NCI-H2029 treated with DMSO at 0.1 percent for 48 hours (cell line): Measurements from ENCODE around the gene IQSEC3.
A peak's percentile ranks its signal among the peaks of the same experiment; 100 is the strongest.

Experiments used
- DNase-seq: peaks from one replicate; lab custom pipeline; 2025; lab: John Stamatoyannopoulos, UW

The IQSEC3 gene

GRCh38 chr12:163406-163986 is 96.9 kb downstream of the IQSEC3 start:
- DNase-seq: no peak

GRCh38 chr12:164207-164606 is 97.6 kb downstream of the IQSEC3 start:
- no peak for DNase-seq

DNA sequence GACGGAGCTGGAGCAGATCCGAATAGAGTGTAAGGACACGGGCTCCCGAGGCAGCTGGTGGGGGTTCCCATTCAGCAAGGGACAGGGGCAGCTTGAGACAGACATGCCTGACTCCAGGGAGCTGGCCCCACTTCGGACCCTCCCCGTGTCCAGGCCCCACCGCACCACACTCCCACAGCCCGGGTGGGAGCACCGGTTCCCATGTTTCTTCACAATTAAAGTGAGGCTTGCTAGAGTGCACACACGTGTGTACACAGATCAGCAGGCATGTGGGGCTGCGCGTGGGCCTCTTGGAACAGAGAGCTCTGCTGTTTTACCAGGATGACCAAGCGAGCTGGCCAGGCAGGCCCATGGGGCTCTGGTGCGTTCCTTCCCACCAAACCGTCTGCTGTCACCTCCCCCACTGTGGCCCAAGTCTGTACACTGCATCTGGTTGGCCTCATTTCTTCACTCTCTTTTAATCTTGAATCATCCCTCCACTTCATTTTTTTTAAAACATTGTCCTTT is 99.3 kb downstream of the IQSEC3 start:
- no peak for DNase-seq

DNA sequence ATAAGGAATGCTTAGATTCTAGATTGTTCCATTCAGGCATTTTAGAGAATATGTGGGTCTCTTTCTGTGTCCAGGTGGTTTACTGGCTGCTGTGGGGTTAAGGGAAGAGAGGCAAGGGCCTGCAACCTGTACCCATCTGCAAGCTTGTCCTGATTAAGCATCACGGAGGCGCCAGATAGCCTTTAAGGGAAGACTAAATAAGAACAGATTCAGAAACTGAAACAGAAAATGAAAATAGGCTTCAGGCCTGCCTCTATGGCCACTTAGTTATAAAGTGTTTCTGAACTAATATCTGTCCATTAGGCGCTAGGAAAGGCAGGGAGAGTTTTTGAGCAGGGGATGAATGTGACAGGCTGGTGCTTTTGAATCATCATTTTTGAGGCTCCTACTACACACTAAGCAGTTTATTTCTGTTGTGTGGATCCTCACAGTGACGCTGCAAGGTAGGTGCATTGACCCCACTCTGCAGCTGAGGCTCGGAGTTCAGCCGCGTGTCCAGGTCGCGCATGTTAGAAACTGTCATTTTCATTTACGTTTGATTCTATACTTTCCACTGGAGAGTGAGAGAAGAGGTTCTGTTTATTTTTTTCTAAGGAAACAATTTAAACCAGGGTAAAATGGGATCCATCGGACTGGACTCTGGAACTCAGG is 100.0 kb downstream of the IQSEC3 start:
- no peak for DNase-seq

GRCh38 chr12:167959-168600 is 101.5 kb downstream of the IQSEC3 start:
- no peak for DNase-seq

DNA sequence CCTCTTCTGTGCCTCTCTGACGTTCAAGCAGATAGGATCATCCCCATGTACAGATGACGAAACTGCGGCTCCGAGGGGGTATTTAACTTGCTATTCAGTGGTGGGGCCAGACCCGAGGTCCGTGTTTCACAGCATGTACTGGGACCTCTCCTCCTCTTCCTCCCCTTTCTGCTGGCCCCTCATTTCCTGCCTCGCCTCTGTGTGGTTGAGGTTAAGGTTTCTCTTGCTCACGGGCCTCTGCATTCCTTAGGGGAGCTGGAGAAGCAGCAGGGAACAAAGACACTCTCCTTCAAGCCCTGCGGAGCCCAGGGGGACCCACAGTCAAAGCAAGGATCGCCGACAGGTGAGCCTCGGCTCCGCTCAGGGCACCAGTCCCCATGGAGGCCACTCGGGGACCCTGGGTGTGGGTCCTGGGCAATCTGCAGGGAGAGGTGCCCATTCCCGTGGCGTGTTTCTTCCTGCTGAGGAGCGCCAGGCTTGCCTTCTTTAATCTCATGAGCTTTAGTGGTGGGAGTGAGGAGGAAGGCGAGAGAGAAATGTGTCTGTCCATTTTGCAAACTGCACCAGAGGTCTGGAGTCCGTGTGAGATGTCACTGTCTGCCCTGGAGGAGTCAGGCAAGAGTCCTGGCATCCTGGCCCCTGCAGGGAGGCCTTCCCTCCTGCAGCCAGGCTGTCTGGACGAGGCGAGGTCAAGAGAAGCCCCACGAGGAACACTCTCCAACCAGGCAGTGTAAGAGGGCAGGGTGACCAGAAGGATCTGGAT is 102.4 kb downstream of the IQSEC3 start:
- no peak for DNase-seq

DNA sequence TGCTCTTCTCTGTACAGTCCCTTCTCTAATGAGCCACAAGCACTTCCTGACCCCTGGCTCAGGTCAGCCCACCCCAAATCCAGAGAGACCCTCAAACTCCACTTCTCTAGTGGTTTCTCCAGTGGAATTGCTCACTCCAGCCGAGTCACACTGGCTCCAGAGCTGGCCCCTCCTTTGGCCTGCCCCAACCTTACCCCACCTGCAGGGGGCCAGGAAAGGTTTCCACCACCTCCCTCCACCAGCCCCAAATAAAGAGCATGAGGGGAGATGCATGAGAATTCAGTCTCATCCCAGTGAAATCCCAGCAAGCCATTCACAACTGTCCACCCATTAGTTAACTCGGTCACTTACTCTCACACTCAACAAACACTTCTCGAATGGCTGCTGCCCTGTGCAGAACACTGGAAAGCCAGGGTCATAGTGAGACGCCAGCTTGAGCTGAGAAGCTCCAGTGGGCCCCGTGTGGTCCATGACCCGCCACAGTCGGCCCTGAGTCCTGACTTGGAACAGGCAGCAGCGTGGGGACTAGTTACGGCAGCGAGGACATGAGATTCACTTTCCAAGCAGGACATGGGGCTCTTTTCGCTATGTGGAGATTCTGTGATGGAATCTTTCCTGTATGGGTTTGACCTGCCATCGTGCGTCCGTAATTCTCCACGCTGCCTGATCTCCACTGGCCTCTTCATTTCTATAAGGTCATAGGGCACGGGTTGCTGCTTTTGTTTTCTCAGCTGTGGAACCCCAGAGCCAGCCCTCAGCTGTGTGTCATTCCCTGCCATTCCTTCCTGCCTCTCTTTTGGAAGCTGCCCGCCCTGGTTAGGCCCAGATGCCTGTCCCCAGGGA is 103.2 kb downstream of the IQSEC3 start:
- DNase-seq: no peak

- DNase-seq: no peak
Observed at GRCh38 chr12:170371-171225, 104.0 kb downstream of the IQSEC3 start.

- no peak for DNase-seq
Observed at GRCh38 chr12:171276-171675, 104.7 kb downstream of the IQSEC3 start.

DNA sequence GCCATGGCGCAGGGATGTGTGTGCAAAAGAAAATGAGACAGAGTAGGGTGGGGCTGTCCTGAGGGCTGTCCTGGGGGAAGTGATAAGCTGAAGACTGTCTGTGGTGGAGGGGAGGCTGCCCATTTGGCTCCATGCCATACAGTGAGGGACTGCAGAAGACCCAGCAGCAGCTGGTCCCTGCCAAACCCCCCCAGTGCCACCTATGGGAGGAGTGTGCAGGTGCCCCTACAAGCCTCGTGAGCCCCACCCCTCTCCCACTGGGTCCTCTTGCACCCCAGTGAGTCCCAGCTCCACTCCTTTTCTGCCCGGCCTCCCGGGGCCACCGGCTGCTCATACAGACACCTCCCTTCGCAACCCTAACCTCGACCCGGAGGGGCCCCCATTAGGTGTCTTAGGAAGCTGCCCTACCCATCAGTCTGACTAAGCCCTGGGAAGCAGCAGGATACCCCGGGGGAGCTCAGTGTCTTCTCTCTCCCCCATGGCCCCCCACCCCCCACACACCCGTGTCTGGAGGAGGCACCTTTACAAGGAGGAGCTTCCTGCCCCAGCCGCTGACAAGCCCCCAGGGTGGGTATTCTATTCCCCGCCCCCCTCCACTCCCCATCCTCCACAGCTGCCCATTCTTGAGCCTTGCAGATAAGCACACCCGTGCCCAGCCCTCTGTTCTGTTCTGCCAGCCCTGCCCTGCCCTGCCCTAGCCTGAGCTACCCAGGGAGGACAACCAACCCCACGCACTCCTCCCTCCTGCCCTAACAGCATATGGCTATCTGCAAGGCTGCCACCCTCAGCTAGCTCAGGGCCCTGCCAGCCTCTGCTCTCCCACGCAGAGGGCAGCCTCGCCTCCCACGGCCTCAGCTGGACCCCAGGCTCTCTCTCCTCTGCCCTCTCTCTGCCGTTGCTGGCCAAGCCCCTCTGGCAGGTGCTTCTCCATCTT is 105.4 kb downstream of the IQSEC3 start:
- no peak for DNase-seq

GRCh38 chr12:172732-173161 is 106.2 kb downstream of the IQSEC3 start:
- no peak for DNase-seq

- no peak for DNase-seq
Observed at GRCh38 chr12:174124-174523, 107.6 kb downstream of the IQSEC3 start.

DNA sequence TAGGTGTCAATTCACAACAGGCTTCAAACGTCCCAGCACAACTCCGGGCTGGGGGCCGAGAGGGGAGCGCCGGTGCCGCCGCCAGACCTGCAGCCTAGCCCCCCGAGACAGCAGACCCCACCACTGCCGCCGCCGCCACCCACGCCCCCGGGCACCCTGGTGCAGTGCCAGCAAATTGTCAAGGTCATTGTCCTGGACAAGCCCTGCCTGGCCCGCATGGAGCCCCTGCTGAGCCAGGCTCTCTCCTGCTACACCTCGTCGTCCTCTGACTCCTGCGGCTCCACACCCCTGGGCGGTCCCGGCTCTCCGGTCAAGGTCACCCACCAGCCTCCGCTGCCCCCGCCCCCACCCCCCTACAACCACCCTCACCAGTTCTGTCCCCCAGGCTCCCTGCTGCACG is 108.0 kb downstream of the IQSEC3 start:
- no peak for DNase-seq

DNA sequence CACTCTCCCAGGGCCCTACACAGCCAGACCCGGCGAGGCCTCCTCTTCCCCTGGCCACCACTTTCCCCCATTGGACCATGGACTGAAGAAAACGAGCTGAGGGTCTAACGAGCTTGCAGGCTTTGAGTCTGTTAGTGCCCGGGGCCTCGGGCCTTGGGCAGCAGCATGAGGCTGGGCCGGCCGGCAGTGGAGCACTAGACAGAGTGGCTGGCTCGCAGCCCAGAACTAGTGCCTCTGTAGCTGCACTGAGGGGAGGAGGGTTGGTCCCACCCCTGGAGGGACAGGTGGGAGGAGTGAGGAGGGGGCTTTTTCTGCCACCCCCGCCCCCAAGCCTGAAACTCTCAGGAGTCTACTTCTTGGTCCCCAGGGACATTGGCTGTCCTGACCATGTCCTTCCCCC is 108.7 kb downstream of the IQSEC3 start:
- peak; percentile 15 for DNase-seq

DNA sequence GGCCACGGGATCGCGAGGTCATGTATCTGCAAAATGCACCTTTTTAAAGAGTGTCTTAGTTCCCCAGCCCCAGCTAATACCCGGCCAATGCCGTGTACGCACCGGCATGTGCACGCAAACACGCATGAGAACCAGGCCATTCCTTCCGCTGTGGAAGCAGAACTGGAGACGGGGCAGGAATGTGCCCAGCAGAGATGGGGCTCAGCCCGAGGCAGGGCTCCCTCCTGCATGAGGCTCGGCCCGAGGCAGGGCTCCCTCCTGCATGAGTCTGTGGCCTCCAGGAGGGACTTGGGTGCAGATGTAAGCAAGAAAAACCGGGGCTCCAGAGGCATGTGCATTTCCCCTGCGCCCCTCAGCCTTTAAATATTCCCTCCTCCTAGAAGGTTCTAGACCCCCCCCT is 109.2 kb downstream of the IQSEC3 start:
- DNase-seq: no peak

GRCh38 chr12:176321-177181 is 110.0 kb downstream of the IQSEC3 start:
- DNase-seq: no peak

DNA sequence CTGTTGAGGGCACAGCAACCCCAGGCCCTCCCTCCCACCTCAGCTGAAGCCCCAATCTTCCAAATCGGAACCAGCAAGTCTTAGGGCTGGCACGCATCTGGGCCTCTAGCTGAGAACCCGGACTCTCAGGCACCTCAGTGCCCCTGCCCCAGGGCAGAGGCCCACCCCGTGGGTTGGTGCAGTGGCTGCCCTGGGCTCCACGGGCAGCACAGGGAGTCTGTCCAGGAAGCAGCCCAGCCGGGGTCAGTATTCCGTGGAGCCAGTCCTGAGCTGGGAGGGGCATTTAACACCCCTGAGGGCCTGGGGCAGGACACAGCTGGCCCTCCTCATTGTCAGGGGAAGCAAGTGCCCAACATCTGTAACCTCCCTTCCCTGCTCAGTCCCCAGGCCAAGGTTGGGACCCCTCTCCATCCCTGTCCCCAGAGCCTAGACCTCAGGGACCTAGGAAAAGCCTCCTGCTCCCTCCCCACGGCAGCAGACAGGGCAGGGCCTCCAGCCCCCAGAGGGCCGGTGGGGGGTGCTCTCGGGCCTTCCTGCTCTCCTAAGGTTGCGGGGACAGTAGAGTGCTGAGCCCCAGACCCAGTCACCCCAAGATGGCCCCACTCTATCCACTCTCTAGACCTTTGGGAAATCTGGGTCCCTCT is 110.9 kb downstream of the IQSEC3 start:
- DNase-seq: no peak
